ENCODE data around the gene MAP2K1.

DNA sequence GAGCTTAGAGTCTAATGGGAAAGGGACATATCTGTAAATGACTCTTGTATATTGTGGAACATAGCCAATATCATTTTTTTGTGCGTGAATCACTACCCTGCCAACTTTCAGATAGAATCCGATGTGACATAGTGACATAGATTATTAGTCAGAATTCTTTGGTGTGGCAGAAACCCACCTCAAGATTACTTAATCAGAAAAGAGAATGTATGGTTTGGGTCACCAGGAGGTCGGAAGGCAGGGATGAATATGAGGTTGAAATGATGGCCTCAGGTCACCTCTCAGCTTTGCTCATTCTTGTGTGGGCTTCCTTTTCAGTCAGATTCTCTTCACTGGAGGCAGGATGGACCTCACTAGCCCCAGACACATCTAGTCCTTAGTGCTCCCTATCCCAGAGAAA lies 69.5 kb downstream of the MAP2K1 start:
- TF ChIP-seq, protein P1, sequence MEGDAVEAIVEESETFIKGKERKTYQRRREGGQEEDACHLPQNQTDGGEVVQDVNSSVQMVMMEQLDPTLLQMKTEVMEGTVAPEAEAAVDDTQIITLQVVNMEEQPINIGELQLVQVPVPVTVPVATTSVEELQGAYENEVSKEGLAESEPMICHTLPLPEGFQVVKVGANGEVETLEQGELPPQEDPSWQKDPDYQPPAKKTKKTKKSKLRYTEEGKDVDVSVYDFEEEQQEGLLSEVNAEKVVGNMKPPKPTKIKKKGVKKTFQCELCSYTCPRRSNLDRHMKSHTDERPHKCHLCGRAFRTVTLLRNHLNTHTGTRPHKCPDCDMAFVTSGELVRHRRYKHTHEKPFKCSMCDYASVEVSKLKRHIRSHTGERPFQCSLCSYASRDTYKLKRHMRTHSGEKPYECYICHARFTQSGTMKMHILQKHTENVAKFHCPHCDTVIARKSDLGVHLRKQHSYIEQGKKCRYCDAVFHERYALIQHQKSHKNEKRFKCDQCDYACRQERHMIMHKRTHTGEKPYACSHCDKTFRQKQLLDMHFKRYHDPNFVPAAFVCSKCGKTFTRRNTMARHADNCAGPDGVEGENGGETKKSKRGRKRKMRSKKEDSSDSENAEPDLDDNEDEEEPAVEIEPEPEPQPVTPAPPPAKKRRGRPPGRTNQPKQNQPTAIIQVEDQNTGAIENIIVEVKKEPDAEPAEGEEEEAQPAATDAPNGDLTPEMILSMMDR (conservative IDR thresholded peaks at IDR 0.05; ENCODE audit: low read depth, low read length) = no peak
- TF ChIP-seq EZH2 (IDR thresholded peaks at IDR 0.05; ENCODE audit: borderline replicate concordance, low read depth, low read length, poor library complexity, severe bottlenecking) = no peak

Measured in A673 (cell line).